Activated naive CD4-positive, alpha-beta T cell treated with anti-CD3 and anti-CD28 coated beads for 36 hours (primary cell): Measurements from ENCODE around the gene EFNA2. TPM values are rescaled to one million over a fixed set of nuclear protein-coding genes. Genes with fewer than 3 reads are reported as not detected.

Source experiments
- CTCF ChIA-PET: fragments of 350-600 bp; sonication (Branson Sonifier 250); formaldehyde crosslinking; loops from one replicate; lab custom pipeline; 2021; ENCODE audit warnings: antibody characterized with exemption; lab: Charles Lee
- DNase-seq: peaks from one replicate; pipeline ENCODE4 v3.0.0-alpha.2; 2020
- H3K27ac Mint-ChIP-seq: one replicate; pipeline ENCODE4 v1.8.0; 2021; ENCODE audit warnings: mild to moderate bottlenecking, mixed read lengths
- H3K27me3 Mint-ChIP-seq: one replicate; pipeline ENCODE4 v1.8.0; 2021; ENCODE audit warnings: low read depth, mixed read lengths
- H3K36me3 Mint-ChIP-seq: one replicate; pipeline ENCODE4 v1.8.0; 2021; ENCODE audit warnings: low read depth, mixed read lengths
- H3K4me1 Mint-ChIP-seq: one replicate; pipeline ENCODE4 v1.8.0; 2021; ENCODE audit warnings: low read depth, mixed read lengths
- H3K4me3 Mint-ChIP-seq: one replicate; pipeline ENCODE4 v1.8.0; 2021; ENCODE audit warnings: mild to moderate bottlenecking, moderate library complexity, mixed read lengths
- H3K9me3 Mint-ChIP-seq: one replicate; pipeline ENCODE4 v1.8.0; 2021; ENCODE audit warnings: mixed read lengths
- intact Hi-C: fragments of 100-400 bp; cut with micrococcal nuclease; formaldehyde crosslinking; loops from one replicate; pipeline ENCODE4 v1.15.1; 2023
- total RNA-seq, 2 experiments: library from RNA; stranded (reverse); gene quantifications; one replicate each; pipeline ENCODE4 v1.2.3, GENCODE V29; 2021

EFNA2 gene
- total RNA-seq, 2 experiments from 2014 or later = not detected

DNA sequence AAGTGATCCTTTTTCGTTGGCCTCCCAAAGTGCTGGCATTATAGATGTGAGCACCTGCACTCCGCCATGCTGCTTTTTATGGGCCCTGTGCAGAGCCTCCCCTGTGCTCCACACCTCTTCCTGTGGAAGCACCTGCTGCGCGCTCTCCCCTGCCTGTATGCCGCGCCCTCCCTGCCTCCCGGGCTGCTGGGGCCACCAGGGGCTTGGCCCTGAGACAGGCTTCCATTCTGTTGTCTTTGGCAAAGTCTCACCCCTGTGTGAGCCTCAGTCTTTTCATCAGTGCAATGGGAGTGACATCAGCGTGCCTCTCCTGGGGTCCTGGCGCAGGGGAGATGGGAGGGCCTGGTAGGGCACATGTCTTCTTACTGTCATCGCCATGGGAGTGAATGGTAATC is 9.0 kb upstream of the EFNA2 start:
- intact Hi-C loops = loop anchor here (2.0 to 10.0 kb wide), 4 partner anchors 81 to 318 kb away; partner anchors contain the start of genes ADAMTSL5 and MBD3
- Mint-ChIP-seq H3K9me3 (no peaks in the 10 kb centered on the region), H3K27me3 (no peaks in the 10 kb centered on the region), H3K4me3 (peak overlapping the region; percentile 87), H3K36me3 (peaks cover 47% of the 10 kb centered on the region), H3K4me1 (peaks cover 44% of the 10 kb centered on the region), H3K27ac (peak overlapping the region; percentile 94)
- DNase-seq = peak; percentile 39
- CTCF ChIA-PET = no interaction called here

DNA sequence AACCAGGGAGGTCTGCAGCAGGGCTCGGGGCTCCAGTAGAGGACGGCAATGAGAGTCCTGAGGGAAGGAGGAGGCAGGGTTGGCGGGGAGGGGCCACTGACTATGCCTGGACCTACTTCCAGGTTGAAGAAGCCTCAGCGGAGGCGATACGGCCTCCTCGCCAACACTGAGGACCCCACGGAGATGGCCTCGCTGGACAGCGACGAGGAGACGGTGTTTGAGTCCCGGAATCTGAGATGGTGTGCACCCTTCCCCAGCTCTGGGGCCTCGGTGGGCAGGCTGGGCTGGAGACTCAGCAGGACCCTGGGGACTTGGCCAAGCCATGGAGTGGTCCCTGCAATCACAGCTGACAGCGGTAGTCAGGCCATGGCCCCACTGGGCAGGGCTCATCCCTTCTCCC is 8.6 kb upstream of the EFNA2 start:
- intact Hi-C loops = loop anchor here (2.0 to 10.0 kb wide), 4 partner anchors 80 to 318 kb away; partner anchors contain the start of genes ADAMTSL5 and MBD3
- DNase-seq = no peak
- H3K27ac Mint-ChIP-seq = peak overlapping the region; percentile 94
- peak overlapping the region; percentile 87 for H3K4me3 Mint-ChIP-seq
- H3K36me3 Mint-ChIP-seq = peaks cover 42% of the 10 kb centered on the region
- no peaks in the 10 kb centered on the region for H3K27me3 Mint-ChIP-seq
- no peaks in the 10 kb centered on the region for H3K9me3 Mint-ChIP-seq
- peaks cover 40% of the 10 kb centered on the region for H3K4me1 Mint-ChIP-seq
- CTCF ChIA-PET = interaction anchor here (0.7 to 1.0 kb wide), 2 partner anchors 10 to 33 kb away, joined by 4 read pairs; no protein-coding TSS in a partner anchor

- Mint-ChIP-seq H3K4me1 (peaks cover 31% of the 10 kb centered on the region), H3K36me3 (peaks cover 33% of the 10 kb centered on the region), H3K27ac (no peak overlapping the region), H3K4me3 (peak overlapping the region; percentile 41), H3K27me3 (no peaks in the 10 kb centered on the region), H3K9me3 (no peaks in the 10 kb centered on the region)
- CTCF ChIA-PET = interaction anchor here (1.0 to 1.9 kb wide), 2 partner anchors 12 to 34 kb away, joined by 4 read pairs; no protein-coding TSS in a partner anchor
- intact Hi-C loops = loop anchor here (5.0 to 10.0 kb wide), 3 partner anchors 79 to 317 kb away; partner anchors contain the start of genes ADAMTSL5 and MBD3
- no peak for DNase-seq
Measured at GRCh38 chr19:1278074-1278473, 7.6 kb upstream of the EFNA2 start.

GRCh38 chr19:1278713-1279660 is 6.7 kb upstream of the EFNA2 start:
- intact Hi-C loops = loop anchor here (1.0 to 10.0 kb wide), 4 partner anchors 78 to 316 kb away; partner anchors contain the start of genes ADAMTSL5 and MBD3
- peaks cover 23% of the 10 kb centered on the region for H3K4me1 Mint-ChIP-seq

GRCh38 chr19:1279782-1280341 is 5.8 kb upstream of the EFNA2 start:
- CTCF ChIA-PET = interaction anchor here (0.6 to 1.9 kb wide), 8 partner anchors 19 to 327 kb away, joined by 3 to 4 read pairs (median 3); no protein-coding TSS in a partner anchor
- H3K9me3 Mint-ChIP-seq = no peaks in the 10 kb centered on the region
- H3K4me3 Mint-ChIP-seq = no peak overlapping the region
- H3K27me3 Mint-ChIP-seq = peaks cover 7% of the 10 kb centered on the region
- H3K27ac Mint-ChIP-seq = no peak overlapping the region
- intact Hi-C loops = loop anchor here (1.0 to 10.0 kb wide), 4 partner anchors 77 to 315 kb away; partner anchors contain the start of genes ADAMTSL5 and MBD3
- peaks cover 24% of the 10 kb centered on the region for H3K36me3 Mint-ChIP-seq
- peak; percentile 85 for DNase-seq
- peaks cover 19% of the 10 kb centered on the region for H3K4me1 Mint-ChIP-seq

More at GRCh38 chr19:1278713-1279660, 6.7 kb upstream of the EFNA2 start:
- DNase-seq = no peak
- CTCF ChIA-PET = interaction anchor here (0.6 to 1.9 kb wide), 6 partner anchors 25 to 328 kb away, joined by 3 to 4 read pairs (median 3); no protein-coding TSS in a partner anchor
- Mint-ChIP-seq H3K4me3 (no peak overlapping the region), H3K9me3 (no peaks in the 10 kb centered on the region), H3K27ac (no peak overlapping the region), H3K27me3 (no peaks in the 10 kb centered on the region), H3K36me3 (peaks cover 27% of the 10 kb centered on the region)

- H3K27me3 Mint-ChIP-seq = peaks cover 13% of the 10 kb centered on the region
- CTCF ChIA-PET = interaction anchor here (0.7 to 1.0 kb wide), 2 partner anchors 48 to 293 kb away, joined by 3 read pairs; no protein-coding TSS in a partner anchor
- DNase-seq = no peak
- no peak overlapping the region for H3K27ac Mint-ChIP-seq
- peaks cover 24% of the 10 kb centered on the region for H3K36me3 Mint-ChIP-seq
- no peak overlapping the region for H3K4me3 Mint-ChIP-seq
- intact Hi-C loops = no loop called here
- peaks cover 19% of the 10 kb centered on the region for H3K4me1 Mint-ChIP-seq
- no peaks in the 10 kb centered on the region for H3K9me3 Mint-ChIP-seq
Measured at GRCh38 chr19:1280636-1281568, 4.8 kb upstream of the EFNA2 start.

GRCh38 chr19:1281569-1282287 is 3.9 kb upstream of the EFNA2 start:
- intact Hi-C loops = no loop called here
- Mint-ChIP-seq H3K36me3 (peaks cover 21% of the 10 kb centered on the region), H3K4me3 (no peak overlapping the region)

DNA sequence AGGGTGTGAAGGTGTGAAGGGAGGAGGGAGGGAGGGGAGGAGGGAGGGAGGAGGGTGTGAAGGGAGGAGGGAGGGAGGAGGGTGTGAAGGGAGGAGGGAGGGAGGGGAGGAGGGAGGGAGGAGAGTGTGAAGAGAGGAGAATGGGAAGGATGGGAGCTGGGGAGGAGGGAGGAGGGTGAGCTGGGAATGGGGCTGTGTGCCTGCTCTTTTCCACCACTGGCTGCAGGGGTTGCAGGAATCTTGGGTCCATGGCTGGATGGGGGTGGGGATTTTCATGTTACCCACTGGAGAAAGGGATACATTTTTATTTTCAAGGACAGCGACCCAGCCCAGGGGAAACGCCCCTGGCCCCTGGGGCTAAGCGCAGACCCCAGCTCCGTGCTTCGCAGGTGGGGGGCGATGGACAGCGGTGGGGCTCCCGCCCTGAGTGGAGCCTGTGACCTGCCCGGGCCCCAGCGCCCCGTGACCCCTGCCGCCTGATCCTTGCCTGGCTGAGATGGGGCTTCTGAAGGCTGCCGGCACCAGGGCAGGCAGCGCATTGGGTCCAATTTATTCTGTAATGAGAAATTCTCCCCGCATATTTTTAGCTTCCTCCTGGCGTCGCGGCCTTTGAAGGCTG is 3.0 kb upstream of the EFNA2 start:
- DNase-seq = no peak
- Mint-ChIP-seq H3K4me3 (no peak overlapping the region), H3K27ac (no peak overlapping the region), H3K27me3 (peaks cover 18% of the 10 kb centered on the region), H3K9me3 (no peaks in the 10 kb centered on the region), H3K4me1 (peaks cover 15% of the 10 kb centered on the region), H3K36me3 (peaks cover 18% of the 10 kb centered on the region)
- intact Hi-C loops = no loop called here
- CTCF ChIA-PET = no interaction called here

More at GRCh38 chr19:1281569-1282287, 3.9 kb upstream of the EFNA2 start:
- no peak for DNase-seq
- Mint-ChIP-seq H3K27ac (no peak overlapping the region), H3K4me1 (peaks cover 21% of the 10 kb centered on the region), H3K27me3 (peaks cover 17% of the 10 kb centered on the region), H3K9me3 (no peaks in the 10 kb centered on the region)
- CTCF ChIA-PET = no interaction called here

DNA sequence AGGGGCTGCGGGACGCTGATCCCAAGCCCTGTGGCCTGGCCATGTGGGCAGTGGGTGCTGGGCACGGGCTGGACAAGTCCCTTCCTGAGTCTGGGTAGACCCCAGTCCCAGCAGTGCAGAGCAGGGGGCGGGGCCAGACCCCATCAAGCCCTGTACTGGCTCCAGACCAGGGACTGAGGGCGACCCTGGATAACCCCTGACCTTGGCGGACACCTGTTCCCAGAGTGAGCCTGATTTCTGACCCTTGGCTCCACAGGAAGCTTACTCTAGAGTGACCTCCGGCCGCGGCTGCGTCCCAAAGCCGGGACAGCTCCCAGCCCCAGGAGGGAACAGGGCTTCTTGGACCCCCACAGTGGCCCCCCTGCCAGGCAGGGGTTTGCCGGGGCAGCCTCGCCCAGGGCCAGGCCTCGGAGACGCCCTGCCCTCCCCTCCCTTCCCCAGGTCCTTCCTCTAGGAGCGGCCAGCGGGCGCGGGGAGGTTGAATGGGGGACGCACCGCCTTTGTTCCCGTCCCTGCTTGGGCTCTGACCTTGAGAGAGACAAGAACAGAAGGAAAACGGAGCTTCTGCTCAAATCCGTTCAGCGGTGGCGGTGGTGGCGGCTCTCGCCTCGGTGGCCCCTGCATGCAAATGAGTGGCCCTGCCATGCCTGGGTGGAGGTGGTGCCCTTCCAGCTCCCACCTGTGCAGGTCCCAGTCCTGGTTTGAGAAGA is 2.3 kb upstream of the EFNA2 start:
- Mint-ChIP-seq H3K27me3 (peaks cover 23% of the 10 kb centered on the region), H3K4me3 (no peak overlapping the region), H3K9me3 (no peaks in the 10 kb centered on the region), H3K4me1 (peaks cover 10% of the 10 kb centered on the region), H3K27ac (no peak overlapping the region), H3K36me3 (peaks cover 13% of the 10 kb centered on the region)
- intact Hi-C loops = no loop called here
- CTCF ChIA-PET = interaction anchor here (0.6 kb wide), 1 partner anchor 92 kb away, joined by 7 read pairs; no protein-coding TSS in a partner anchor
- no peak for DNase-seq

GRCh38 chr19:1283917-1284292 is 1.8 kb upstream of the EFNA2 start:
- no peaks in the 10 kb centered on the region for H3K9me3 Mint-ChIP-seq
- H3K27me3 Mint-ChIP-seq = peaks cover 24% of the 10 kb centered on the region
- intact Hi-C loops = no loop called here
- peaks cover 10% of the 10 kb centered on the region for H3K4me1 Mint-ChIP-seq
- peaks cover 10% of the 10 kb centered on the region for H3K36me3 Mint-ChIP-seq
- no peak overlapping the region for H3K27ac Mint-ChIP-seq
- no peak for DNase-seq
- no peak overlapping the region for H3K4me3 Mint-ChIP-seq
- CTCF ChIA-PET = no interaction called here
